ENCODE measurements around the gene CPSF3.

- TF ChIP-seq SP1 (IDR thresholded peaks at IDR 0.05) (no peak), SUZ12 (IDR thresholded peaks at IDR 0.05) (no peak), ARNT (IDR thresholded peaks at IDR 0.05) (no peak), LEF1 (IDR thresholded peaks at IDR 0.05; ENCODE audit: borderline replicate concordance) (no peak), L3MBTL2 (conservative IDR thresholded peaks at IDR 0.05) (no peak)
Observed at GRCh38 chr2:9518780-9519179, 95.3 kb downstream of the CPSF3 start.

All from HEK293T (cell line).